ENCODE measurements around the gene PGBD5. TPM values are rescaled to one million over a fixed set of nuclear protein-coding genes. Genes with fewer than 3 reads are reported as not detected.
A peak's percentile ranks its signal among the peaks of the same experiment; 100 is the strongest.

Gene PGBD5
- total RNA-seq, 1 donor from 2014 or later = 15.9 TPM

GRCh38 chr1:230271300-230272035 lies 154.7 kb downstream of the PGBD5 start:
- FAIRE-seq (no peak), DNase-seq (ENCODE audit: low spot score in 2 of 2) (no peak)

DNA sequence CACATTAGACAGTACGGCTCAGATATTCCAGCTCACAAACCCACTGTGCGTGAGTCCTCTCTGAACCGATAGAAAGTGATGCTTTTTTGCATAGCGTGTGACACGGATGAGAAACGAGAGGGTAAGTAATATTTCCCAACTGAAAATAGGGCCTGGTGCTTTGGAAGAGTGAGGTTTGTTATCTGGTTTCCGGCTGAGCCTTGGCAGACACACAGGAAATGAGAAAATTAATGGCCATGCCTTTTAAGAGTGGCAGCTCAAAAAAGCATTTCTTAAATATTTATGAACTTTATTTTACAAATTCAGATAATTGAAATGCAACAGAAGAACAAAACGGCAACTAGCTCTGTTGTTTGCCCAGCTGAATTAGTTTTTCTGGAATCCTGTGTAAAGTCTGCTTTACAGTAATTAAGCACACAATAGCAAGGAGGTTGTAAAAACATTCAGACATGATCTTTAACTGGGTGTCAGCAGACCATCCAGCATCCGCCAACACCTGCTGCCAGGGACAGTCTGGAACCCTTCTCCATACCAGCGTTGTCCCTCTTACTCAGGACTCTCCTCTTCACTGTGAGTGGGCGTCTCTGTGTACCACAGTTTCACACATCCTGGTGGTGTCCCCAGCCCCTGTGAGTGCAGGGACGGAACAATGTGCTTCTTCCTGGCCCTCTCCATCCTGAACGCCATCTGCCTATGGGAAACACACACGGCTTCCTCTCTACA lies 155.4 kb downstream of the PGBD5 start:
- no peak for FAIRE-seq

DNA sequence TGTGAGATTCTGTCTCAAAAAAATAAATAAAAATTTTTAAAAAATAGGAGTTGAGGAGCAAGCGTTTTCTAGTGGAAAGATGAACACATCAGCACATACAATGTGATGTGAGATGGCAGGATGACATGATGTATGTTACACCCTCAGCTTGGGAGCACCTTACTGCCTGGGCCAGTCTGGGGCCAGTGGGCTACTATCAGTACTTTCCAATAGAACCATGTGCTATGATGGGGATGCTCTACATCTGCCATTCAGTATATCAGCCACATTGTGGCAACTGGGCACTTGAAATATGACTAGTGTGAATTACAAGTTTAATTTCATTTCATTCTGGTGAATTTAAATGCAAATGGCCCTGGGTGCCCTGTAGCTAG lies 156.0 kb downstream of the PGBD5 start:
- FAIRE-seq = no peak

More for the DNA sequence above, 155.4 kb downstream of the PGBD5 start:
- DNase-seq (ENCODE audit: low spot score in 2 of 2) = no peak

DNA sequence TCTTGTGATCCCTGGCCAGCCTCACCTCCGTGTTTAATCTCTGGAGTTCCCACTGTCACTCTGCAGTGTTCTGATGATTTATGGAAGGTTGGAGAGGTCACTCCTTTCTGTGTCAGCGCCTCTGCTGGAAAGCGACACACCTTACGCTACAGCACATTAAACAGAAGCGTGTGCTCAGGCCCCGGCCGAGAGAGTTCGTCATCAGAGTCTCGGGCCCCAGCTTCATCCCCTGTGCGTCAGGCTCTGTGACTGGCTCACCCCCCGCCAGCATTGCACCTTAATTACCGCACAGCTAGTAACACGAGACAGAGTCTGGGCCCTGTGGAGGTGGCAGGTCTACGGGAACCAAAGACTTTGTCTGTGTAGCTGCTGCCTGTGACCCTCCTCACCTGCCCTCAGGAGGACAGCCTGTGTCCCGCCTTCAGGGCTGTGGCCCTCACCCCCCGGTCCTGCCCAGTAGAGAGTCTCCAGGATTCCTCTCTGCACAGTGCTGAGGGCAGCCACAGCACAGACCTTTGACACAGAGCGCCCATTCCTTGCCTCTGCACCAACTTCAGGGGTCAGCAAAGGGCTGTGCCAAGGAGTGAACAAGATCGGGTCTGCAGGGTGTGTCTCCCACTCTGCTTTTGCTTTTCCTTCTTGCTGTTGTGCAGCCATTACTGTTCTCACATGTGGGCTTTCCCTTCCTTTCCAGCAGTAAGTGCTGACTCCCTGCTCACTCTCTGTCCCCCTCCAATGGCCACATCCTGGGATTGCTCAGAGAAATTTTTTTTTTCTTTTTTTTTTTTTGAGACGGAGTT lies 157.6 kb downstream of the PGBD5 start:
- FAIRE-seq = peak; percentile 13
- DNase-seq (ENCODE audit: low spot score in 2 of 2) = peak; percentile 54 to 77

More for the DNA sequence above, 156.0 kb downstream of the PGBD5 start:
- no peak for DNase-seq (ENCODE audit: low spot score in 2 of 2)

DNA sequence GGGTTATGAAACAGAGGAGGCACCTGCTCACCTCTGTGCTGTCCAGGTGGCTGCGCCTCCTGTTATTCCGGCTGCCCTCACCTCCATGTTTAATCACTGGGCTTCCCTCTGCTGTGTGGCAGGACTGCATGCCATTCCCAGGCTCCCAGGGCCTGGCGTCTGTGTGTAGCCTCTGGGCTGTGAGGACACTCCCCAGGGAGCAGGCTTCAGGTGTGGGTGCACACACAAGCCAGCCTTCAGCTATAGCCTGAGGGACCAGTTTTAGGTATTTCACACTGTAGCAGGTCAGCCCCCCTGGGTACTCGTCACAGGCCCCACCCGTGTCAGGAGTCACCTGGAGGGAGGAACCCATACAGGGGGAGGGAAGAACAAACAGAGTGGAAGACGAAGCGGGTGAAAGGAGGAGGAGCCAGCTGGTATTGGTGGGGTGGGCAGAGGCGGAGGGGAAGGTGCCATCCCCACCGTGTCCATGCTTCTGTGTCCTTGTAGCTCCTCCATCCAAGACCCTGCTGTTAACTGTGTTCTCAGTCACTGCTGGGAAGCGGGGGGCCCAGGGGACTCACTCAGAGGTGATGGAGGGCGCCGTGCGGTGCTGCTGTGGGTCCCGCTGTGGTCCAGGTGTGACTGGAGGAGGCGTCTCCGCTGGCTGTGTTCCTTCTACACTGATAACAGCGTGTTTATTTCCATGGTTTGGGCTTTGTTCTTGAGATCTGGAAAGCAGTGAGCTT lies 158.6 kb downstream of the PGBD5 start:
- FAIRE-seq (no peak), DNase-seq (ENCODE audit: low spot score in 2 of 2) (no peak)

- DNase-seq (ENCODE audit: low spot score in 2 of 2) (no peak), FAIRE-seq (no peak)
These were observed 159.7 kb downstream of the PGBD5 start for GRCh38 chr1:230266456-230266855.

- FAIRE-seq = no peak
- no peak for DNase-seq (ENCODE audit: low spot score in 2 of 2)
These were observed 160.7 kb downstream of the PGBD5 start for GRCh38 chr1:230265200-230266115.

Other genes starting within 250 kb of the PGBD5 start
- 34.6 TPM for gene COG2, start 216.1 kb upstream of the PGBD5 start, total RNA-seq

All from frontal cortex (tissue), 4 donors.